HepG2 (cell line): ENCODE measurements around the gene PIWIL1. TPM values are rescaled to one million over a fixed set of nuclear protein-coding genes. Genes with fewer than 3 reads are reported as not detected.

Source experiments
- ATAC-seq: fragments of 200-7000 bp; cut with Tn5 transposase; 3 replicates; pipeline ENCODE4 v1.9.1; 2020; ENCODE audit warnings: mild to moderate bottlenecking, moderate library complexity
- BruUV-seq: library from RNA; stranded (reverse); fragments of 400-500 nt; replicated peaks from 2 replicates; lab custom pipeline; 2021; lab: Mats Ljungman, UMichigan
- CTCF ChIA-PET: fragments of 300-600 bp; formaldehyde crosslinking; extraction: SDS; loops from one replicate; lab custom pipeline; 2021; ENCODE audit warnings: low total read pairs, inconsistent platforms, low intra/inter-chr PET ratio; lab: Yijun Ruan, JAX
- POLR2A ChIA-PET: fragments of 350-600 bp; sonication (Branson Sonifier 250); formaldehyde crosslinking; loops from one replicate; lab custom pipeline; 2020; ENCODE audit warnings: antibody characterized with exemption, inconsistent platforms; lab: Yijun Ruan, JAX
- DNase-seq: peaks from one replicate; pipeline ENCODE4 v3.0.0-alpha.2; 2015; ENCODE audit warnings: low spot score
- FAIRE-seq: peaks from 3 replicates; lab custom pipeline; 2011; peaks lifted over from hg19 to GRCh38; lab: Jason Lieb, UNC
- H2AFZ ChIP-seq: one replicate; pipeline ENCODE4 v1.6.1; 2011; ENCODE audit warnings: low read length, inconsistent platforms
- H3K27ac ChIP-seq: fragments of 300-600 bp; 3 replicates; pipeline ENCODE4 v1.8.0; 2011; ENCODE audit warnings: mixed run types, mild to moderate bottlenecking, mixed read lengths, low read length, inconsistent platforms; ENCODE audit not compliant: insufficient read depth; ENCODE audit errors: extremely low read length
- H3K27me3 ChIP-seq, 2 experiments: fragments of 200-600 bp in 1 of 2; 2 replicates in 1 of 2; 3 replicates in 1 of 2; pipeline versions ENCODE4 v1.6.0 to v1.8.0; 2011; ENCODE audit warnings: low read length in 2 of 2, mild to moderate bottlenecking in 2 of 2, moderate library complexity in 2 of 2, inconsistent platforms in 1 of 2; ENCODE audit not compliant: insufficient read depth in 2 of 2, control insufficient read depth in 1 of 2
- H3K36me3 ChIP-seq, 2 experiments: fragments of 200-600 bp in 1 of 2; replicated peaks in 1 of 2; 2 replicates in 1 of 2; 3 replicates in 1 of 2; pipeline versions ENCODE4 v1.5.1 to v1.8.0; 2011; ENCODE audit warnings: low read length in 2 of 2, inconsistent platforms in 1 of 2; ENCODE audit not compliant: insufficient read depth in 2 of 2, control insufficient read depth in 1 of 2
- H3K4me1 ChIP-seq: 2 replicates; pipeline ENCODE4 v1.5.1; 2012; ENCODE audit warnings: low read length, inconsistent platforms; ENCODE audit not compliant: insufficient read depth
- H3K4me2 ChIP-seq: 2 replicates; pipeline ENCODE4 v1.6.0; 2011; ENCODE audit warnings: low read depth, low read length, inconsistent platforms
- H3K4me3 ChIP-seq, 3 experiments: fragments of 200-600 bp in 1 of 3; sonication (generic), shearing (Covaris generic) in 1 of 3; replicated peaks in 1 of 3; 2 replicates each; pipeline ENCODE4 v1.5.1; 2011 to 2016; ENCODE audit warnings: low read length in 3 of 3, inconsistent platforms in 2 of 3, low read depth in 2 of 3, mild to moderate bottlenecking in 2 of 3, control low read depth in 1 of 3, mixed read lengths in 1 of 3; ENCODE audit not compliant: insufficient read depth in 1 of 3
- H3K79me2 ChIP-seq: one replicate; pipeline ENCODE4 v1.6.1; 2011; ENCODE audit warnings: low read length, inconsistent platforms; ENCODE audit not compliant: insufficient read depth
- H3K9ac ChIP-seq: 2 replicates; pipeline ENCODE4 v1.6.0; 2011; ENCODE audit warnings: mild to moderate bottlenecking, low read depth, low read length, inconsistent platforms; ENCODE audit not compliant: insufficient read depth
- H3K9me3 ChIP-seq: 2 replicates; pipeline ENCODE4 v1.5.1; 2012; ENCODE audit warnings: mild to moderate bottlenecking, low read length
- H4K20me1 ChIP-seq: 2 replicates; pipeline ENCODE4 v1.6.0; 2011; ENCODE audit warnings: inconsistent platforms, mild to moderate bottlenecking, low read length, moderate library complexity; ENCODE audit not compliant: insufficient read depth
- ETV6 ChIP-seq: sonication (generic); formaldehyde crosslinking; conservative IDR thresholded peaks from 2 replicates; pipeline ENCODE4 v1.4.0; 2020; ENCODE audit warnings: missing genetic modification reagents
- FOXO4 ChIP-seq: sonication (generic); formaldehyde crosslinking; conservative IDR thresholded peaks from 2 replicates; pipeline ENCODE4 v1.8.1; 2023; ENCODE audit warnings: missing genetic modification reagents
- GTF2F1 ChIP-seq: fragments of 150-350 bp; IDR thresholded peaks from 2 replicates; pipeline ENCODE4 v1.6.1; 2014; ENCODE audit warnings: low read length
- HOMEZ ChIP-seq: IDR thresholded peaks from 2 replicates; pipeline ENCODE4 v1.6.1; 2016; ENCODE audit warnings: low read depth
- IRF1 ChIP-seq: sonication (generic); formaldehyde crosslinking; IDR thresholded peaks from 2 replicates; pipeline ENCODE4 v1.4.0; 2020; ENCODE audit warnings: low read depth, mild to moderate bottlenecking, missing genetic modification reagents
- REST ChIP-seq, 2 experiments: IDR thresholded peaks; 2 replicates each; pipeline ENCODE4 v1.6.1; 2011 to 2012; ENCODE audit warnings: low read length in 2 of 2, borderline replicate concordance in 1 of 2, low read depth in 1 of 2, mild to moderate bottlenecking in 1 of 2, moderate library complexity in 1 of 2
- SP2 ChIP-seq: sonication (generic); formaldehyde crosslinking; IDR thresholded peaks from 2 replicates; pipeline ENCODE4 v1.5.1; 2020; ENCODE audit warnings: mild to moderate bottlenecking, missing genetic modification reagents
- TOPORS ChIP-seq: sonication (generic); formaldehyde crosslinking; IDR thresholded peaks from 2 replicates; pipeline ENCODE4 v1.8.0; 2023; ENCODE audit warnings: mild to moderate bottlenecking, missing genetic modification reagents
- ZNF335 ChIP-seq: sonication (generic); formaldehyde crosslinking; IDR thresholded peaks from 2 replicates; pipeline ENCODE4 v1.4.0; 2020; ENCODE audit warnings: missing genetic modification reagents
- ZNF510 ChIP-seq: sonication (generic); formaldehyde crosslinking; IDR thresholded peaks from 2 replicates; pipeline ENCODE4 v1.4.0; 2020; ENCODE audit warnings: low read depth, mild to moderate bottlenecking, missing genetic modification reagents
- ZNF512 ChIP-seq: sonication (generic); formaldehyde crosslinking; IDR thresholded peaks from 2 replicates; pipeline ENCODE4 v1.4.0; 2020; ENCODE audit warnings: mild to moderate bottlenecking, missing genetic modification reagents
- WGBS: methylation state at CpG from one replicate; pipeline ENCODE4 v1.1.6; 2017; ENCODE audit warnings: low lambda C conversion rate; 5-methylcytosine and 5-hydroxymethylcytosine counted together
- in situ Hi-C: cut with HindIII; loops from 2 replicates; pipeline ENCODE4 v1.10.0; 2017; ENCODE audit warnings: low pct_unique_long_range_greater_than_20kb; ENCODE audit not compliant: extremely low pct_ligation_motif_present
- intact Hi-C: fragments of 100-400 bp; cut with micrococcal nuclease; formaldehyde crosslinking; loops from one replicate; pipeline ENCODE4 v1.10.0; 2022; ENCODE audit not compliant: unreplicated experiment
- polyA plus RNA-seq, 8 experiments: library from polyadenylated mRNA; depleted of rRNA in 3 of 8; stranded (reverse) in 7 of 8; unstranded in 1 of 8; fragments of >200 nt; fragmentation: Illumina TruSeq in 4 of 8; extraction: Trizol in 4 of 8; gene quantifications; 2 replicates each; pipeline versions ENCODE4 v1.2.1 to v1.2.3, GENCODE V29; 2011 to 2016; ENCODE audit warnings: low read depth in 4 of 8, missing spikeins in 1 of 8, mixed read lengths in 1 of 8; ENCODE audit not compliant: insufficient read depth in 1 of 8
- total RNA-seq, 5 experiments: library from RNA; depleted of rRNA; stranded (reverse); fragments of >200 nt; fragmentation: Illumina TruSeq; extraction: Trizol; gene quantifications; 2 replicates each; pipeline ENCODE4 v1.2.3, GENCODE V29; 2016; ENCODE audit warnings: low read depth in 1 of 5
- TF ChIP-seq, protein P1 (sequence below): sonication (generic); formaldehyde crosslinking; IDR thresholded peaks from 2 replicates; pipeline ENCODE4 v1.5.0; 2020; ENCODE audit warnings: mild to moderate bottlenecking, missing genetic modification reagents, borderline replicate concordance

PIWIL1 gene
- total and polyA plus RNA-seq, 2 of the 13 experiments (the other 11 are each of a cell fraction or from before 2014, with no cell fraction given) = not detected

DNA sequence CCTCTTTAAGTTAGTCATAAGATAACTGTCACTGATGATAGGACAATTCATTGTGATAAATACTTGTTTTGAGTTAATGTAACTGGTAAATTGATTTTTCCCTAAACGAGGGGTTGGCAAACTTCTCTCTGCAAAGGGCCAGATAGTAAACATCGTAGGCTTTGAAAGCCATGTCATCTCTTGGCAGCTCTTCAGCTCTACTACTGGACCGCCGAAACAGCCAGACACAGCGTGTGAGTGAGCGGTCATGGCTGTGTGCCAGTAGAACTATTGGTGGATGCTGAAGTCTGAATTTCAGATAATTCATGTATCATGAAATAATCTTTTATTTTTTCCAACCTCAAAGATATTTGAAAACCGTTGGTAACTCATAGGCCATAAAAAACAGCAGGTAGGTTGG lies 9.9 kb downstream of the PIWIL1 start (continued):
- no peak for TF ChIP-seq ZNF335 (CRISPR knock-in tag)
- TF ChIP-seq REST (IDR thresholded peaks at IDR 0.05; ENCODE audit: borderline replicate concordance in 1 of 2, low read depth in 1 of 2, low read length in 2 of 2) = no peak

- no peaks in the 10 kb centered on the region for H3K9me3 ChIP-seq
- no peak overlapping the region for H3K27ac ChIP-seq
- no TSS peak for BruUV-seq
- CTCF ChIA-PET = no interaction called here
- no peak overlapping the region for H2AFZ ChIP-seq
- no peak overlapping the region for H3K4me3 ChIP-seq
- peaks cover 0 to 30% of the 10 kb centered on the region in 2 experiments; a peak in 3 of 5 replicates for H3K27me3 ChIP-seq
- no peak overlapping the region for H3K4me2 ChIP-seq
- no peaks in the 10 kb centered on the region for H3K36me3 ChIP-seq
- FAIRE-seq (no peak), ATAC-seq (no peak), DNase-seq (no peak)
- no peak overlapping the region for H3K9ac ChIP-seq
- H3K79me2 ChIP-seq = no peaks in the 10 kb centered on the region
- no peaks in the 10 kb centered on the region for H4K20me1 ChIP-seq
- no peaks in the 10 kb centered on the region for H3K4me1 ChIP-seq
- 0% methylated on average over 2 of the region's 2 CpGs for WGBS
- intact Hi-C loops (no loop called here), in situ Hi-C loops (no loop called here)
- POLR2A ChIA-PET = no interaction called here
- TF ChIP-seq FOXO4 (CRISPR knock-in tag) (no peak), GTF2F1 (no peak), HOMEZ (no peak), TOPORS (no peak), ETV6 (CRISPR knock-in tag) (no peak), IRF1 (CRISPR knock-in tag) (no peak), ZNF510 (CRISPR knock-in tag) (no peak), ZNF512 (no peak), SP2 (no peak)
- TF ChIP-seq, protein P1, sequence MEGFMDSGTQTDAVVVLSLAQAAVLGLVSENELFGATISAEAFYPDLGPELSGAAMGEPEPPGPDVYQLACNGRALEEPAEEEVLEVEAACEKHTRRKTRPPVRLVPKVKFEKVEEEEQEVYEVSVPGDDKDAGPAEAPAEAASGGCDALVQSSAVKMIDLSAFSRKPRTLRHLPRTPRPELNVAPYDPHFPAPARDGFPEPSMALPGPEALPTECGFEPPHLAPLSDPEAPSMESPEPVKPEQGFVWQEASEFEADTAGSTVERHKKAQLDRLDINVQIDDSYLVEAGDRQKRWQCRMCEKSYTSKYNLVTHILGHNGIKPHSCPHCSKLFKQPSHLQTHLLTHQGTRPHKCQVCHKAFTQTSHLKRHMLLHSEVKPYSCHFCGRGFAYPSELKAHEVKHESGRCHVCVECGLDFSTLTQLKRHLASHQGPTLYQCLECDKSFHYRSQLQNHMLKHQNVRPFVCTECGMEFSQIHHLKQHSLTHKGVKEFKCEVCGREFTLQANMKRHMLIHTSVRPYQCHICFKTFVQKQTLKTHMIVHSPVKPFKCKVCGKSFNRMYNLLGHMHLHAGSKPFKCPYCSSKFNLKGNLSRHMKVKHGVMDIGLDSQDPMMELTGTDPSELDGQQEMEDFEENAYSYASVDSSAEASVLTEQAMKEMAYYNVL (CRISPR knock-in tag) = no peak
These were observed 13.0 kb downstream of the PIWIL1 start for GRCh38 chr12:130350715-130351114.
